Globus pallidus (tissue), 1 donor: Measurements from ENCODE around the gene GTPBP6.
"Not testable (repeated sequence)": the region's sequence is repeated elsewhere in the genome, so short reads cannot be mapped to it uniquely, and the experiment has no call there.

Experiments used
- DNase-seq: peaks from one replicate; pipeline ENCODE4 v3.0.0-alpha.2; 2015; ENCODE audit warnings: low spot score

The GTPBP6 gene

DNA sequence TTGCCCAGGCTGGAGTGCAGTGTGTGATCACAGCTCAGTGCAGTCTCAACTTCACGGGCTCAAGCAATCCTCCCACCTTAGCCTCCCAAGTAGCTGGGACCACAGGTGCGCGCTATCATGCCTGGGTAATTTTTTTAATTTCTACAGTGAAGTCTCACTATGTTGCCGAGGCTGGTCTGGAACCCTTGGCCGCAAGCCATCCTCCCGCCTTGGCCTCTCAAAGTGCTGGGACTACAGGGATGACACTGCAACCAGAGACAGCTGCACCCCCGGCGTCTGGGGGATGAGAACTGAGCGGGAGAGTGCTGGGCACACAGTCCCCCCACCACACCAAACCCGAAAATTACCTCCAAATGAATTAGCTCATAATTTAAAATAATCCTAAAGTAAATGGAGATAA lies 33.1 kb upstream of the GTPBP6 start:
- no peak for DNase-seq

DNA sequence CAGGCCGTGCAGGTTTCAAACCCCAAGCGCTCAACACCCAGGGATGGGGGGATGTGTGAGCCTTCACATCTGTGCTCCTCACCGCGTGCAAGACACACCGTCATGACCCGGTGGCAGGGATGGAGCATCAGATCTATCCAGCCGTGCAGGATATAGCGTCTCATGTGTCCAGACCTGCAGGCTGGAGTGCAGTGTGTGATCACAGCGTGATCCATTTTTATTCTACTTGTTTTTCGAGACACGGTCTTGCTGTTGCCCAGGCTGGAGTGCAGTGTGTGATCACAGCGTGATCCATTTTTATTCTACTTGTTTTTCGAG lies 32.7 kb upstream of the GTPBP6 start:
- not testable (repeated sequence) for DNase-seq

DNA sequence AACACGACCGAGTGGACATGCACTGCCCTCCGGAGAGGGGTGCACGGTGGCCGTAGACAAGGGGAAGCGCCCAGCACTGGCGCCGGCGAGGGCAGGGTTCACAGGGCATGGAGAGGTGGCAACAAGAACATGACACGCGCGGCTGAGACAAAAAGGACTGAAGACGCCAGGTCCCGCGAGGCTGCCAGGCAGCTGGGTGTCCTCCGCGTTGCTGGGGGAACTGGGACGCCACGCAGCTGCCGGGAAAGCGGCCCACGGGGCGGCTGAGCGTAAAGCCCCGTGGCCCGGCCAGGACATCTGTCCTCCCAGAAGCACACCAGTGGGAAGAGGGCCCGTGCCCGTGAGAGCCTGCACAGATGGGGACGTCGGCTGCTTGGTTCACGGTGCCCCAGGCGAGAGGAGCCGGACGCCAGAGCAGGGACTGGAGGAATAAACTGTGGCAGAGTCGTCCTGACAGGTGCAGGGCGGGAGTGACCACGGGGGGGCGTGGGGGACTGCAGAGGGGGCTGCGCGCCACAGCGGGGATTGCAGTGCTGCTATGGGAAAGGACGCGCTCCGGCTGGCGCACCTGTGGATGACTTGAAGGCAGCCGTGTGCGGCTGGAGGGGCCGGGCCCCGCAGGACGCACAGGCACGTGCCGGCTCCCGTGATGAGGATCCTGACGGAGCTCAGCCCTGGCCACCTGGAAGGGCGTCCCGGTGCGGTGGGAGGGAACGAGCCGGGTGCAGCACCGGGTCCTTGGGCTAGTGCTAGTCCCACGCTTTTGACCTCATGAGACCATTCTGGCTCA lies 32.1 kb upstream of the GTPBP6 start:
- DNase-seq, result peak; percentile 64

DNA sequence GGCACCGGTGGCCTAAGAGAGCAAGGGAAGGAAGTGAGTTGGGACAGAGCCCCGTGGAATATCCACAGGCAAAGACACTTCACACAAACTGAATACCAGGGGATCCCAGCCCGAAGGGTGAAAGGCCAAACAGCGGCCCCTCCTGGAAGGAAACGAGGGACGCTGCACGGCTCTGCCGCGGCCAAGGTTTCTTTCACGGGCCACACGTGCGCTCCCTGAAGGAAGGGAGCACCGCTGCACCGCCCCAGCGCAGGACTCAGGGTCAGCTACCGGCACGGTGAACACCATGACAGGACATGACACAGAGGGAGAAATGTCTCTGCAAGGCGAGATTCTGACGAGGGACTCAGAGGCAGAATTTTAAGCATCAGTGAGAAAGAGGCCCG lies 31.5 kb upstream of the GTPBP6 start:
- peak; percentile 4 for DNase-seq

DNA sequence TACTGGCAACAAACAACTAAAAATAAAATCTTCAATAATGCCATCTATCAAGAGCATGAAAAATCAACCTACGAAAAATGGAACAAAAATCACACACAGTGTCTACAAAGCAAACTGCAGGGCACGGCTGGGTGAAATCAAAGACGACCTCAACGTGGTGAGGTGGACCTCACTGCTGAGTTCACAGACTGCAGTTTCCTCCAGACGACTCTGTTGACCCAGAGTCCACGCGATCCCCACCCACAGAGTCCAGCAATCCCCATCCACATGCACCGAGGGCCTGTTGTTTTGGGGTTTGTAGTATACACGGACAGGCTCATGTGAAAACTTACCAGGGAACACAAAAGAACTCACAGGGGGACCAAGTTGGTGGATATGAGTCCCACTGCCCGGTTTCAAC lies 31.1 kb upstream of the GTPBP6 start:
- DNase-seq, result no peak

DNA sequence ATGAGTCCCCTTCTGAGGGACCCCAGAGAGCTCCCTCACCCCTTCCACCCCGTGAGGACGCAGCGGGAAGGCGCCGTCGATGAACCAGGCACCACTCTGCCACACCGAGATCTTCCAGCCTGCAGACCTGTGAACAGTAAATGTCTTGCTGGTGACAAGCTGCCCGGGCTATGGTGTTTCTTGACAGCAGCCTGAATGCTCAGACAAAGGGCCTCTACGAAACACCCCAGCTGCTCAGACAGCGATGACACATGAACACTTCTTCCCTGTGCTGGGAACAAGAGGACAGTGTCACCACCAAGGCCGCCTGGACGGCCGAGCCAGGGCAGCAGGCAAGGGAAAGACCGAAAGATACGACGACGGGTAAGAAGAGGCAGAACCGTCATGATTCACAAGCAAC lies 30.6 kb upstream of the GTPBP6 start:
- peak; percentile 92 for DNase-seq

DNA sequence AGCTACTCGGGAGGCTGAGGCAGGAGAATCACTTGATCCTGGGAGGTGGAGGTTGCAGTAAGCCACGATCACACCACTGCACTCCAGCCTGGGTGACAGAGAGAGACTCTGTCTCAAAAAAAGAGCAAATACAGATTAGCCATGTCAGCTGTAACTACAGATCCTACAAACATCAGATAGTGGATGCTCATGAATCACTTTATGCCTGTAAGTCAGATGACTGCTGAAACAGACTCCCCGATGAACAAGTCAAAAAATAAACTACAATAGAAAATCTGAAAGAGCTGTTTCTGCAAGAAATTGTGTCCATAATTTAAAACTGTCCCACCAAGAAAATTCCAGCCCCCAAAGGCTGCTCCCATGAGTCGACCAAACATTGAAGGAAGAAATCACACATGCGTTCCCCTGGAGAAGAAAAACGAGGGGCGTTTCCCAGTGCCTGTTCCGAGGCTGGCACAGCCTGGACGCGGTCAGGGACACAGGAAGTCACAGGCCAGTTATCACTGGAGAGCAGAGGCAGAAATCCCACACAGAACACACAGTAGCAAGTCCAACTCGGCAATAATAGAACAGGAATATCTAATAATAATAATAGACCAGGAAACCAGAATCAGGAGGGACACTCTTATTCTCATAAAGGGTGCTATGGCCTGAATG lies 30.0 kb upstream of the GTPBP6 start:
- DNase-seq, result peak; percentile 43

DNA sequence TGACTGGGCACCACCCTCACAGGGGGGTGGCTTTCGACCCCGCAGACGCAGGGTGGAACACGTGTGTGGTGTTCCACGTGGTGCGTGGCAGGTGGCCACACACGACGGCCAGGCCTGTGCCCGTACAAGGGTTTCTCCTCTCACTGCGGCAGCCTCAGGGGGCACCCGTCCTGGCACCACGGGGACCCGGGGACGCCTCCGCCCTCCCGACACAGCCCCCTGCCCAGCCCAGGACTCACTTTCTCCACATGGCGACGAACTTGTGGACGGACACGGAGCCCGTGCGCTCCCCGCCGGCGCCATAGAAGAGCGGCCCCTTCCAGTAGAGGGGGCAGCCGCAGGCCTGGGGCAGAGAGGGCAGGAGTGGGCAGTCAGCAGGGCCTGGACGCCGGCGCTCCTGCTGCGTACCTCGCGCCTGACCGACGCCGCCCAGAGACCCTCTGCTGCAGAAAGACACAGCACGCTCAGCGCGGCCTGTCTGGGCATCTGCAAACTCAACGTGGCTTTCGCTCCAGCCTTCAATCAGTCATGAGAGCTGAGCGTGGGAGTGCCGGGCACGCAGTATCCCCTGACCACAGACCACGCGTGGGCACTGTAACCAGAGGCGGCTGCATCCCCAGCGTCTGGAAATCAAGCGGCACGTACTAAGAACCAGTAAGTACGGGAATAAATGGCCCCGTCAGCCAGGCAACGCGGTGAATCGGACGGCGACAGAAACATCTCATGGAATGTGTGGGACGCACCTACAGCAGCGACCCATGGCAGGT lies 28.9 kb upstream of the GTPBP6 start:
- no peak for DNase-seq

DNA sequence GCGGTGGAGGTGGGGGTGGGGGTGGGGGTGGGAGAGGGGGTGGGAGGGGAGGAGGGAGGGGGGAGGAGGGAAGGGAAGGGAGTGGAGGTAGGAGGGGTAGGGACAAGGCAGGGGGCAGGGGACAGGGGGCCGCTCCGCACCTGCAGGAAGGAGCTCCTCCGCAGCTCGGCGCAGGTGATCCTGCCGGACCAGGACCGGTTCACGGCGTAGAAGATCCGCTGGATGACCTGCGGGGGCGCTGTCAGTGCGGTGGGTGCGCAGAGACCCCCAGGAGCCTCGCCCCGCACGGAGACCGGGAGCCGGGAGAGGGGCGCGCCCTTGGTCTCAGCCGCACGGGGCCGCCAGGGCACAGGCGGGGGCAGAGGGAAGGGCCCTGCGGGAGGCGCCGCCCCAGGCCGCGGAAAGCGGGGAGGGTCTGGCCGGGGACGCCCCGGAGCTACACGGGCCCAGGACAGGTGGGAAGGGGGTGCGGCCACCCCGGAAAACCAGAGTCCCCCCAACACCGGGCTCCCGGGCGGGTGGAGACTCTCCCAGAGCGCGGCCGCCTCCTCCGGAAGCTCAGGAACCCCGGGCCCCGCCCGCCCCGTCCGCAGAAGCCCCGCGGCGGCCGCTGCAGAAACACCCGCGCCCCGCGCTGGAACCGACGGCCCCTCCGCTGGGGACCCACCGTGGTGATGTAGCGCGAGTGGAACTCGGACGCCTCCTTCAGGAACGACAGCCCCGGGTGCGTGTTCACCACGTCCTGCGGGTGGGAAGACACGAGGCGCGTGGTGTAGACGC lies 27.6 kb upstream of the GTPBP6 start:
- no peak for DNase-seq

DNA sequence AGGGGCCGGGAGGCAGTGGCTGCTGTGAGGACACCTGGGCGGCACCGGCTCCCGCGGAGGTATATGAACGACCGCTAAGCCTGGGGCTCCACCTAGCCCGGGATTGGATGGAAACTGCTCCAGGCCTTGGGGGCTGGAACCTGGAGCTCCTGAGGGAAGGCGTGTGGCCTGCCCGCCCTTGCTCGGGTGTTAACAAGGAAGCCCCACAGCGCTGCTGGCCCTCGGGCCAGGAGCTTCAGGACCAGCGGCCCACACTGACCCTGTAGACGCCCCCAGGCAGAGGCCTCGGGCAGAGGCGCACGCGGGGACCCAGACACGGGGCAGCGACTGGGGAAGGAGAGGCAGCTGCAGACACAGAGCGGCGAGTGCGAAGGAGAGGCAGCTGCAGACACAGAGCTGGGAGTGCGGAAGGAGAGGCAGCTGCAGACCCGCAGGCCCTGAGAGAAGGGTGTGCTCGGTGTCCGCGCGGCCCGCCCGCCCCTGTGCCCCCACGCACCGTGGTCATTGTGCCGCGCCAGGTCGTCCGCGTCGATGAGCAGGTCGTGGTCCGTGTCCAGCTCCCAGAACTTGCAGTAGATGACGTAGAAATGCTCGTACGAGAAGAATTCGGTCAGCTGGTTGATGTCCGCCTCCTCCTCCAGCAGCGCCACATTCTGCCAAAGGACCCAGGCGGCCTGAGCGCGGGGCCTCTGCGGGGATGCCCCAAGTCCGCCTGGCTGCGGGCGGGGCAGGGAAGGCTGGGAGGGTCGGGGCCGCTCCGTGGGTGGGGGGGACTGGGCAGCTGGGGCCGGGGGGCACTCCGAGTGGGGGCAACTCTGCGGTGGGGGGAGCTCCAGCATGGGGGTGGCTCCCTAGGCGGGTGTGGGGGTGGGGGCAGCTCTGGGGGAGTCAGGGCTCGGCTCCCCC lies 26.7 kb upstream of the GTPBP6 start:
- DNase-seq, result no peak

DNA sequence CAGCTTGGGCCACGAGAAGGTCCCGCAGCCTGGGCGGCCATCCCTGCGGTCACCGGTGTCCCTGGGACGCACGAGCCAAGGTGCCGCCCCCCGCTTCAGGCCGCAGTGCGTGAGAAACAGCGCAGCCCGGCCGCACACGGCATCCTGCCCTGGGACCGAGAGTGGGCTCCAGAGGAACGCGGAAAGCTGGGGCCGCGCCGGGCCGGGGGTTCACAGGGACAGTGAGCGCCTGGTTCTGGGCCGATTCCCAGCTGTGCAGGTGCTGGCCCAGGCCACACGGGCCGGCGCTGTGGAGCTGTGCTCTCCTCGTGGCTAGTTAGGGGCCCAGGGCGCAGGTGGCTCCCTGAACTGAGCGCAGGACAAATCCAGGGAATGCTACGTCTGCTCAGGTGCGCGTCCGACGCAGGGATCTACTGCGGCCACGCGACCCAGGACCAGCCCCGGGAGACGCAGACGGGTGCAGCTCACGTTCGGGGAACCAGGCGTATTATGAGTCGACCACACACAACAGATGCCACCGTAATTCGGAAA lies 25.8 kb upstream of the GTPBP6 start:
- no peak for DNase-seq

DNA sequence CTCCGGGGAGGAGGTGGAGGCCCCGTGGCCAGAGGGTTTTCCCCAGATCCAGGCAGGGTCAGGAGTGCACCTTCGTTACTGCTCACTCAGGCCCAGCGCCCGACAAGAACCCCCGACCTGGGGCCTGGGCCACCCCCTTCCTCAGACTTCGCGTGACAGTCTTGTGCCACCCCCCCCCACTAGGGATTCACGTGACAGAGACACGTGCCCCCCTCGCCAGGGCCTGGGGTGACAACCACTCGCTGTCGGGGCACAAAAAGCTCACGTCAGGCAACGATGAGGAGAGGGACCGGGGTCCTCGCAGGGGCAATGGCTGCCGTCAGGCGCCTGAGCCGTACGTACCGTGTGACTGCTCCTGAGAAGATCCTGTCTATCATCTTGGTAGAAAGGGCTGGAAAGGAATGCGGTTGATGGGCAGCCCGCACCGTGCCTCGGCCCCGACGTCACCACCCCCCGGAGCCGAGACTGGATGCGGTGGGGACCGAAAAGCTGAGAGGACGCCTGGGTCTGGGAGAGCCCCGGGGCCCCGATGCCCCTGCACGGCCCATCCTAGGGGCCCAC lies 23.0 kb upstream of the GTPBP6 start:
- no peak for DNase-seq

DNA sequence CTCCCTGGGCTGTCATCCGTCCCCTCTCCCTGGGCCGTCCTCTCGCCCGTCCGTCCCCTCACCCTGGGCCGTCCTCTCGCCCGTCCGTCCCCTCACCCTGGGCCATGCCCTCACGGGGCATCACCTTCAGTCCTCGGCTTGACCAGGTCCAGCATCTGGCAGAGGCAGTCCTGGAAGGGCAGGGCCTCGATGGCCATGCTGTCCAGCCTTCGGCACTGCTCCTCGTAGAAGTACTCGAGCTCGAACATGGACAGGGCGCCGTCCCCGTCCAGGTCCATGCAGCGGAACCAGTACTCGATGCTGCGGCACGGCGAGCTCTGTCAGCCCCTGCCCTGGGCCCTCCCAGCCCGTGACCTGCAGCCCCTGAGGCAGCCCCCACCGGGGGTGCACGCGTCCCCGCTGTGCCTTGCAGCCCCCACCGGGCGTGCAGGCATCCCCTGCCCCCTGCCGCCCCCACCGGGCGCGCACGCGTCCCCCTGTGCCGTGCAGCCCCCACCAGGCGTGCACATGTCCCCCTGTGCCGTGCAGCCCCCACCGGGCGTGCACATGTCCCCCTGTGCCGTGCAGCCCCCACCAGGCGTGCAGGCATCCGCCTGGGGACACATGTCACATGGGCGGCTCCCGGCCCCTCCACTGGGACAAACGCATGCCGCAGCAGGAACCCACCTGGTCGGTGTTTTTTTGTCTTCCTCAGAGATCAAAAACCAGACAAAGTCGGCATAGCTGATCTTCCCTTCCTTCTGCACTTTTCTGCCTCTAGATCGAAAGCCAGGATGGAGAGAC lies 22.2 kb upstream of the GTPBP6 start:
- DNase-seq, result no peak

DNA sequence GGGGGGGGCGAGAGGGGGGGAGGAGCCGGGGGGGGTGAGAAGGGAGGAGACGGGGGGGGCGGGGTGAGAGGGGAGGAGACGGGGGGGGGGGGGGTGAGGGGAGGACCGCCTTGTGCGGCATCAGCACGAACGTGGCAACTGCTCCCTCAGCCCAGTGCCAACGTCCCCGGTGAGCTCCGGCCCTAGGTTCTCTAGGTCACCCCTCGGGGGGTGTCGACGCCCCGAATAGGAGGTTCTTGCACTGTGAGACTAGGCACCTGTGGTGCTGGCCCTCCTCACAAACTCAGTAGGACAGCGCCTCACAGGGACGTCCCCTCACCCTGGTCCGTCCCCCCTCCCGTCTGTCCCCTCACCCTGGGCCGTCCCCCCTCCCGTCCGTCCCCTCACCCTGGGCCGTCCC lies 21.5 kb upstream of the GTPBP6 start:
- no peak for DNase-seq

DNA sequence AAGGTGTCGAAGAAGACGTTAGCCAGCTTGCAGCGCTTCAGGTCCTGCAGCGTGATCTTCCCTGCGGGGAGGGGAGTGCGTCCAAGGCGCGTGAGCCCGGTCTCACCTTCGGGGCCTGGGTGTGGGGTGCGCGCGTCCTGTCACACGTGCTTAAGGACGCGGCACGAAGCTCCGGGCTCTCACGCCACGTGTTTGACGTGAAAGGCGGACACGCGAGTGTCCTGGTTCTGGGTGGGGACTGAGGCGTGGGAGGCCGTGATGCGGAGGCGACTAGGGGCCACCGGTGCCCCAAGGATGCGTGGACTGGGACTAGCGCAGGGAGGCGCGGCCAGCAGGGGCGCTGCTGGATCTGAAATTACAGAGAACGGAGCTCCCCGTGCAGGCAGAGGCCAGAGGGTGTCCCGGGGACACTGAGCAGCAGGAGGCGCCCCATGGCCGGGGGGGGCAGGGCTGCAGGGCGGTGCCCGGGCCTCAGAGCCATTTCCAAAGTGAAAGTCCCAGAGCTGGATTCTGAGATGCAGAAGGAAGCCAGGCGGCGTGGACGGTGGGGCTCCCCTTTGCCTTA lies 20.3 kb upstream of the GTPBP6 start:
- DNase-seq, result no peak

DNA sequence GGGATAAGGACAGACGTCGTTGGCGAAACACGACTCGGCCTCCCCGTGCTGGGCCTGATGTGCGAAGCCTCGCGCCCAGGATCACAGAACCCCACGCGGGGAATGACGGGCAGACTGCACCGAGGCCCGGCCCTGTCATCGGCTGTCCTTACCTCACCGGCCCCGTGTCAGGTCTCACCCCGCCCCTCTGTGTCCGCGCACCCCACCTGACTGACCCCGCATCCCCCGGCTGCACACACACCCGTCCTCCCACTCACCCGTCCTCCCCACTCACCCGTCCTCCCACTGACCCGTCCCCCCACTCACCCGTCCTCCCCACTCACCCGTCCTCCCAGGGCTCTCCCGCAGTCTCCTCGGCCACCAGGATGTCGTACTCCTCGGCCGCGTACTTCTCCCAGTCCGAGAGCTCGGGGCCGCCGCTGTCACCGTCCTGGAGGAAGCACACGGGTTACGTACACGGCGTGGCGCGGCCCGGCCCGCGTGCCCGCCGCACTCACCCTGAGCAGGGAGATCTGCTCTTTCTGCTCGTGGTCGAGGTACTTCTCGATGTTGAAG lies 19.8 kb upstream of the GTPBP6 start:
- DNase-seq, result no peak

DNA sequence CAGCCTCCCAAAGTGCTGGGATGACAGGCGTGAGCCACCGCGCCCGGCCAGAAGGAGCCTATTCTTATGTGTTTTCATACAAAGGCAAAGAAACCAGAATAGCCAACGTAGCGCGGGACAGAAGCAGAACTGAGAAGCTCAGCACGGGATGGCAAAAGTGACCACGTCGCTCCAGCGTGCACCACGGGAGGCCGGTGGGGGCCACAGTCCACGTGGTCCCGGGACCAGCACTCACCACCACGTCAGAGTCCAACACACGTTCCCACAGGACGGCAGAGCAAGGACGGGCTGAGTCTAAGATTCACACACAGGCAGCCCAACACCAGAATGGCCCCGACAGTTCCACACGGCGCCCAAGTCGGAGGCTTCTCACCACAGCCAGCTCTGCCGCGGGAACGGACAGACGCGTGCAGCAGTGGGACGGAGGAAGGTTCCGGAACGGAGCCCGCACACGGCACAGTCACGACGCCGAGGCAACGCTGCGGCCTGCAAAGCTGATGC lies 18.8 kb upstream of the GTPBP6 start:
- no peak for DNase-seq

DNA sequence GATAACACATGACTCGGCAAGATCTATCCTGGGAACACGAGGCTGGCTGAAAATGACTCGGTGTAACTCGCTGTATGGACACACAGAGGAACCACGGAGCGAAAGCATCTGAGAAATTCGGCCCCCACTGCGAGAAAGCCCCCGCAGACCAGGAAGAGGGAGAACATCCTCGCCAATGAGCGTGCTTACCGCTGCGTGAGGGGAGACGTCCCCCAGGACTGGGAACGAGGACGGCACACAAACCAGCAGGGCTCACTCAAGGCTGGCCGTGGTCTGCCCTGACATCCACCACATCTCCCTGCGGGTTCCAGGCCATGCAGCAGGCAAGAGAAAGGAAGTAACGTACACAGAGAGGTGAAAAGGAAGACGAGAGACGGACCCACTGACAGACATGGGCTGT lies 17.6 kb upstream of the GTPBP6 start:
- no peak for DNase-seq

DNA sequence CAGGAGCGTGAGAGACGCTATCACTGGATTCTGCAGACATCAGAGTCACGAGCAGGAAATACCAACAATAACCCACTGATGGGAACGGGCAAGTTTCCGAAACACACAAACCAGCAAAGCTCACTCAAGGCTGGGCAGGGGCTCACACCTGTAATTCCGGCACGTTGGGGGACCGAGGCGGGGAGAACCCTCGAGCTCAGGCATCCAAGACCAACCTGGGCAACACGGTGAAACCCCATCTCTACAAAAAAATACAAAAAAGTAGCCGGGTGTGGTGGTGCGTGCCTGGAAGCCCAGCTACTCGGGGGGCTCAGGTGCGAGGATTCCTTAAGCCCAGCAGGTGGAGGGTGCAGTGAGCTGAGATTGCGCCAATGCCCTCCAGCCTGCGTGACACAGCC lies 17.2 kb upstream of the GTPBP6 start:
- DNase-seq, result no peak
